GM12874 (cell line): ENCODE data around the gene MAFG.

ENCODE experiments used
- TF ChIP-seq, protein P1 (sequence below): IDR thresholded peaks from 2 replicates; pipeline ENCODE4 v1.5.1; 2011; ENCODE audit warnings: low read depth, mild to moderate bottlenecking, control low read depth, low read length, moderate library complexity; ENCODE audit not compliant: insufficient read depth

The MAFG gene

DNA sequence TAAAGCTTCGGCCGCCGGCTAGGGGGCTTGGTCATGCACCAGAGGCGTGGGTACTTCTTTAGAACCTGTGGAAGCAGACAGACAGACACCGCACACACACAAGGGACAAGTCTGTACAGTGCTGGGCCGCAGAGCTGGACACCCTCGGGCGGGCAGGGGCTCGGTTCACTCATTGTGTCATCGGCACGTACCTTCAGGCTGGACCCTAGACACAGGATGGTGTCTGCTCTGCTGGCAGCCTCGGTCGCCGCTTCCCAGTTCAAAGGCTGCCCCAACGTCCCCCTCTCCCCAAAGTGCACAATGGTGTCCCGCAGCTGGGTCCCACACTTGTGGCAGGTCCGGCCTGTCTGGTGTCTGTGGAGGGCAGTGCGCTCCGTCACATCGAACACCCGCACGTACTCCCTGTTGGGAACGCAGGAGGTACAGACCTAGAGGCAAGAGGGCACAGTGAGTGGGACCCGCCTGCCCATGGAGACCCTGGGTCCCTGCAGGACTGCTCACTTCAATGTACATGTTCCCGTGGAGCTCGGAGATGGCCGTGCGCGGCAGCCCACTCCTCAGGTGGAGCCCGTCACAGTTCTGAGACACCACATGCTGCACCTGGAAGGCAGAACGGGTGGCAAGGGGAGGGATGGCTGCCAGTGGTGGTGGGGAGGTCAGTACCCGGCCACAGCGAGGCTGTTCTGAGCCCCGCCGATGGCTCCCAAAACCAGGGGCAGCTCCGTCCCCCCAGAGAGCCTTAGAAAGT, 13.3 kb downstream of the MAFG start:
- TF ChIP-seq, protein P1, sequence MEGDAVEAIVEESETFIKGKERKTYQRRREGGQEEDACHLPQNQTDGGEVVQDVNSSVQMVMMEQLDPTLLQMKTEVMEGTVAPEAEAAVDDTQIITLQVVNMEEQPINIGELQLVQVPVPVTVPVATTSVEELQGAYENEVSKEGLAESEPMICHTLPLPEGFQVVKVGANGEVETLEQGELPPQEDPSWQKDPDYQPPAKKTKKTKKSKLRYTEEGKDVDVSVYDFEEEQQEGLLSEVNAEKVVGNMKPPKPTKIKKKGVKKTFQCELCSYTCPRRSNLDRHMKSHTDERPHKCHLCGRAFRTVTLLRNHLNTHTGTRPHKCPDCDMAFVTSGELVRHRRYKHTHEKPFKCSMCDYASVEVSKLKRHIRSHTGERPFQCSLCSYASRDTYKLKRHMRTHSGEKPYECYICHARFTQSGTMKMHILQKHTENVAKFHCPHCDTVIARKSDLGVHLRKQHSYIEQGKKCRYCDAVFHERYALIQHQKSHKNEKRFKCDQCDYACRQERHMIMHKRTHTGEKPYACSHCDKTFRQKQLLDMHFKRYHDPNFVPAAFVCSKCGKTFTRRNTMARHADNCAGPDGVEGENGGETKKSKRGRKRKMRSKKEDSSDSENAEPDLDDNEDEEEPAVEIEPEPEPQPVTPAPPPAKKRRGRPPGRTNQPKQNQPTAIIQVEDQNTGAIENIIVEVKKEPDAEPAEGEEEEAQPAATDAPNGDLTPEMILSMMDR = no peak

DNA sequence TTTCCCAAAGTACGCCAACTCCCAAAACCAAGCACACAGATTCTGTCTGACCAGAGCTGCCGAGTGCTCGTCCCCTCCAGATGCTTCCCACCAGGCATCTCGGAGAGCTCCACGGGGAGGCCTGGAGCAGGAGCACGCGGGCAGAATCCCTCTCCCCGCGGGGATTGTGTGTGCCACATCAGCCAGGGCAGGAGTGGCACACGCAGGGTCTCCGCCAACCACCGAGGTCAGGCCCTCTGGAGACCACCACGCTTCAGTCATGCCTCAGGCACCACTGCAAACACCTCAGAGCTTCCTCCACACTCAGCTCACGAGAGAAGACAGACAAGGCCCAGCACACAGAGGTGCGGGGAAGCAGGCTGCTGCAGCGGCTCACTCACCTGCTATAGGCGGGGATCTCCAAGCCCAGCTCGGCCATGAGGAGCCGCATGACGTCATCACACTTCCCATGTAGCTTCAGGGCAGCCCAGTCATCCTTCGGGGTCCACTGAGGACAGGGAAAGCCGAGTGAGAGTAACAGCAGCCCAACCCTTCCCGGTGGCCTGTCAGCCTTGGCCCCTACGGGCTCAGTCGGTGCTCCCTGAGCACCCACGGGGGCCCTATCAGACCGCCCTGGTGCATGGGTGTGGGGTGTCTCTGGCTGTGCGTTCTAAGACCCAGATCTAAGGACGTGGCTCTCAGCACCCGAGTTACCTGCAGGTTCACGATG, 14.0 kb downstream of the MAFG start:
- TF ChIP-seq, protein P1 = no peak

DNA sequence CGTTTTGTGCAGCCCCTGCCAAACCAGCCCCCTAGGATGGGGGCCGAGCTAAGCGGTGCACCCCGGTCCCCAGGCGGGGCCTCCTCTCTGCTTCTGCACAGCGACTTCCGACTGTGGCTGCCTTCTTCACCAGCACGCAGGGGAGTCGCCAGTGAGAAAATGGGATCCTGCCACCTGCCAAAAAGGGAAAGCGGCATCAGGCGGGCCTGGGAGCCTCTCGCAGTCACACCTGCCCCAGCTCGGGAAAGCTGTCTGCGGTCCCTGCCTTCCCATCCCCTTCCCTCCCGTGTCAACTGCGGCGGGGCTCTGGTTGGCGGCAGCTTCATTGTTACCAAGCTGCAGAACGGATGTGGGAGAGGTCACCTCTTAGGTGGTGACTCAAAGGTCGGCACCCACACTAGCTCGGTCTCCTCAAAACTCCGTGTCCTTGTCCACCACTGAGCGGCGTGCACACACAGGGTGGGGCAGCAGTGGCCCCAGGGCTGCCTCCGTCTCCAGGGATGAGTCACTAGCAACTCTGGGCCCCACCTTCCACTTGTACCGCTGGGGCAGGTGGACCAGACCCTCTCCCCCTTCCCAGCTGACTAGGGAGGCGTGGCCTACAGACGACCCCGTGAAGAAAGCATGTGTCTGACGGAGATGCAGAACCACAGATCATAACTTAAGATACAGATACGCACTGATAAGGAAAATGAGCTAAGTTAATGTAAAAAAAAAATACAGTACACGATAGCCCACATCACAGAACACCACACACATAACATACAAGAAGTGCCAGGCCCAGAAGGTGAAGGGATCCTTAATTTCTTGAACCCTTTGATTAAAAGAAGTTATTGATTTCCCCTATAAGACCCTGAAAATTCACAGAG, 14.9 kb downstream of the MAFG start:
- TF ChIP-seq, protein P1 = no peak

DNA sequence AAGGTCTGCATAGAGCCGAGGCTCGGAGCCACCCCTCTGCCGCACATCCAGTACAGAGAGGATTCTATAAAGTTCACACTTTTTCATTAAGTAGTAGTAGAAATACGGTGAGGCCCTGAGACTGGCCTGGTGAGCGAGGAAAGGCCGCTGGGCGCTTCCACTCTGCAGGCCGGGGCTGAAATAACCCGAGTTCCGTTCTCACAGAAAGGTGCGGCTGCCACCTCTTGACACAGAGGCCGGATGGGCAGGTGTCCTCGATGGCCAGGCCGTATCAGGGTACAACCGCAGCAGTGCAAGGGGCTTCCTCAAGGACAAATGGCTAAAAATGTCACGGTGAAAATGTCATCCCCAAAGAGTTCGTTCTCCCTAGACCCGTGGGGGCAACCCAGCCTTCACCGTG, 15.6 kb downstream of the MAFG start:
- TF ChIP-seq, protein P1 = no peak

DNA sequence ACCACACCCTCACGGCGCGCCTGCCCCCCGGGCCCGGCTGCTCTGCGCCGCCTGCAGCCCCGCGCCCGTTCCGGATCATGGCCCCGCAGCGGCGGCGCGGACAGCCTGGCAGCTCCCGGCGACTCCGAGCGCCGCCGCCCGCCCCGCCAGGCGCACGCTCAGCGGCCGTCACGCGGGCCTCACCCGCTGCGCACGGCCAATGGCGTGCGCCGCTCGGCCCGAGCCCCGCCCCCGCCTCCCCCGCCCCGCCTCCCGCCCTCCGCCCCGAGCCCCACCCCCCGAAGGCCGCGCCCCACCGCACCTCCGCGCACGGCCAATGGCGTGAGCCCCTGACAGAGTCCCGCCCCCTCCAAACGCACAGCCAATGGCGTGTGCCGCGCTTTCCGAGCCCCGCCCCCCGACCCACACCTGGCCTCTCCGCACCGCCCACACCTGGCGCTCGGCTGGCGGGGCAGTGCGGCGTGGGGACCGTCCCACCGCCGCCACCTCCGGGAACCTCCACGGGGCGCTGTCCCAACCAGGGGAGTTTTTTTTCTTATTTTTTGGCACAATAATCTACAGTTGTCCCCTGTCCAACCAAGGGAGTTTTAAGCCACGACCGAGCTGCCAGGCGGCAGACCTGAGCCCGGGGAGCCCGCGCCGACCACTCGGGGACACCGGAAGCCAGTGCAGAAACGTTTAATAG, 16.1 kb downstream of the MAFG start, which contains the start of gene PCYT2:
PCYT2 (minus strand) TSS at position 123 of the 685 bp plus-strand sequence; CDS start at position 79, 44 bp downstream.
- TF ChIP-seq, protein P1 = no peak

DNA sequence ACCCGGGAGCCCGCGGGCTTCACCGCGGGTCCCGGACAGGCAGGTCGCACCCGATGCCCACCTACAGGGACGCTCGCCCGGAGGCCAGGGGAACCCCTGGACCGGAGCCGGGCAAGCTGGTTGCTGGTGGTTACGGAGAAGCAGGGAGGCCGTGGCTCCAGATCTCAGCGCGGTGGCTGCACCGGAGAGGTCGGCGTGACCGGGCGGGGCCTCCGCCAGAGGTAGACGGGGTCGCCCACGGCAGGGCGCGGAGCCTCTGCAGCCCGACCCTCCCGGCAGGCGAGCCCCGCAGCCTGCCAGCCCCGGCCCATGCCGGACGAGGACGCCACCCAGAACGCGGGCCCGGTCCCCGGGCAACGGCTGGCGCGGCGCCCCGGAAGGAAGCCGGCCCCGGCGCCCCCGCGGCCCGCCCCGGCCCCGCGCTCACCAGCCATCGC, 16.7 kb downstream of the MAFG start:
- TF ChIP-seq, protein P1 = no peak
